HG03439 (cell line): ENCODE measurements around the gene KLF3.

ENCODE experiments used
- ATAC-seq: cut with Tn5 transposase; IDR thresholded peaks from one replicate; pipeline ENCODE4 v1.9.1; 2021; ENCODE audit warnings: mild to moderate bottlenecking, moderate library complexity; ENCODE audit not compliant: unreplicated experiment

Gene KLF3

GRCh38 chr4:38694330-38694729 is 30.3 kb downstream of the KLF3 start:
- ATAC-seq, result no peak

GRCh38 chr4:38695809-38696208 is 31.8 kb downstream of the KLF3 start:
- ATAC-seq, result no peak

GRCh38 chr4:38696697-38697096 is 32.7 kb downstream of the KLF3 start:
- no peak for ATAC-seq

GRCh38 chr4:38698176-38698575 is 34.2 kb downstream of the KLF3 start:
- no peak for ATAC-seq

DNA sequence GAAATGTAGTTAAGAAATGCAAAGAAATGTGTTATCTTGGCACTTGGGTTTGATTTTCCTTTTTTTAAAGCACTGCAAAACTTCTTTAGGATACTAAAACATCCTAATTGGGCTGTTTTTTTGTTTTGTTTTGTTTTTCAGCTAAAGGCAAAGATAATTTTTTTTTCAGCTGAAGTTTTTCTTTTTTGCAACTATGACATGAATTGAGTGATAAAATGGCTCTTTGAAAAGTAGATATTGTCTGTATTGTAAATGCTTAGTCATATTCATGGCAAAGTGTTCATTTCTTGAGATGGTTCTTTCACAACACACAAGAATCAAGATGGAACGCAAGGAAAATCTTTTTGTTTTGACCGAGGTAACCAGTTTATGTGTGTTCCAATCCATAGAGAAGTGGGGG is 35.1 kb downstream of the KLF3 start:
- no peak for ATAC-seq

- no peak for ATAC-seq
Measured at GRCh38 chr4:38703635-38704034, 39.6 kb downstream of the KLF3 start.

- no peak for ATAC-seq
Measured at GRCh38 chr4:38704622-38705154, 40.7 kb downstream of the KLF3 start.

GRCh38 chr4:38706301-38706700 is 42.3 kb downstream of the KLF3 start:
- ATAC-seq, result no peak

DNA sequence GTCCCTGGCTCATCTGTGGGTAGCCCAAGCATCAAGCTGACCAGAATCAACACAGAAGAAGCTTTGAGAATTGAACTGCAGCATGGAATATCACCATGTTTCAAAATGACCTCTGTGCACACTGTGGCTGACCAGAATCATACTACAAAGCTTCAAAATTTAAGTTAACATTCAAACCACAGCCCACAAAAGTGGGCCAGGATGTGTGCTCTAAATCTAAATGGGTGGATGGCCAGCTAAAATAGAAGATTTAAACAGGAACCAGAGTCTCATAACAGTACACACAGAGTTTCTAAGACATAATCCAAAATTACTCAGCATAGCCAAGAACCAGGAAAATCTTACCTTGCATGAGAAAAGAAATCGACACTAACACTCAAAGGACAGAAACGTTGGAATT is 46.1 kb downstream of the KLF3 start:
- no peak for ATAC-seq

GRCh38 chr4:38711066-38711465 is 47.1 kb downstream of the KLF3 start:
- ATAC-seq, result no peak

DNA sequence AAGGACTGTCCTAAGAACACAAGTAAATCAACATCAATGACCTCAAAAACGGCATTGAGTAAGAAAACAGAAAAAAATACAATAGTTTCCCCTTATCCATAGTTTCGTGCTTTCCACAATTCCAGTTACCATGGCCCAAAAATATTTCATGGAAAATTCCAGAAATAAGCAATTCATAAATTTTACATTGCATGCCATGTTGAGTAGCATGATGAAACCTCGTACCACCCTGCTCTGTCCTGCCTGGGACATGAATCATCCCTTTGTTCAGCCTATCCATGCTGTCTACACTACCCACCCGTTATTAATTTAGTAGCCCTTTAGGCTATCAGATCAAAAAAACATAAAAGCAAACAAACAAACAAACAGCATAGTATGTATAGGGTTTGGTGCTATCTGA is 51.1 kb downstream of the KLF3 start:
- ATAC-seq, result no peak

- no peak for ATAC-seq
Measured at GRCh38 chr4:38716256-38716655, 52.3 kb downstream of the KLF3 start.

DNA sequence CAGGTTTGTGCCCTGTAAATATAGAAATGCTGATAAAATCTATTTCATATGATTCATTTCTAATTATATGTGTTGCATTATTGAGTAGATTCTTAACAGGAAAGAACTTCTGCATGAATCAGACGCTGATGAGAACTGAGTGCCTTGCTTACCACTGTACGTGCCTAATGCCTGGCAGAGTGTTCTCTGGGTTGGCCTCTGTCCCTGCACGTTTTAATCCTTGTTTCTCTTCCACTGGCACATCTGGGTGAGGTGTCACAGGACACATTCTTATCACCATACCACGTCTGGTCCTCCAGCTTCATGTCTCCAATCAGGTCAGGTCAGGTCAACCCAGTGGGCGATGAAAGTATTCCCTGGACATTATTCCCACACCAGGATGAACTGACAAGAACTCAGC is 53.6 kb downstream of the KLF3 start:
- no peak for ATAC-seq

- no peak for ATAC-seq
Measured at GRCh38 chr4:38723114-38723513, 59.1 kb downstream of the KLF3 start.

DNA sequence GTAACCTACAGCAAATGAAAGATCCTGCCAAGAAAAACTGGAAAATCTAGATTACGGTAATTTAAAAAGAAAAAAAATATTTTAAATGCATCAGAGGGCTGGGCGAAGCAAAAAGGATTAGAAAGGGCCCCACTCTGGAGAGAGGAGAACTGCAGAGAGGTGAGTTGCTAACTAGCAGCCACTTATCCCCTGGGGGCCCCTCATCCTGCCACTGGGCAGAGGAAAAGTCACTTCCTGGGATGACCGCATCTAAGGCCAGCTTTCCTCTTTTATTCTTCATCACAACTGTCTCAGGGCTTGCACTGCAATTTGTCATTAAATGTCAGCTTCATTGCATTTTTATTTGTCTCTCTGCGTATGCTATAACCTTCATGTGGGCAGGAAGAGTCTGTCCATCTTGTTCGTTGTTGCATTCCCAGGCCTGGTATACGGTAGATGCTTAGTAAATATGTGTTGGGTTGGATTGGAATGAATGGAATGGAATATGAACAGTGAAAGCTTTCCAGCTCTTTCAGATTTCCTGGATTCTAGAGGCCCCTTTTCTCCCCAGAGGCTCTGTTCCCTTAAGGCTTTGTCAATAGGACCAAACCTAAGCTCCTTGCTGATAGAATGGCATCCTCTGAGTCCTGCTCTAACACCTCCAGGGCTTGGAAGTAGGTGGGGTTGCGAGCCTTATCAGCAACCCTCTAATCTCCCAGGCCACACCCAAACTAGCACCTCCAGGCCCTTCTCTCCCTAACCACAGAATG is 59.9 kb downstream of the KLF3 start:
- ATAC-seq, result no peak

- ATAC-seq, result no peak
Measured at GRCh38 chr4:38724475-38724808, 60.4 kb downstream of the KLF3 start.

DNA sequence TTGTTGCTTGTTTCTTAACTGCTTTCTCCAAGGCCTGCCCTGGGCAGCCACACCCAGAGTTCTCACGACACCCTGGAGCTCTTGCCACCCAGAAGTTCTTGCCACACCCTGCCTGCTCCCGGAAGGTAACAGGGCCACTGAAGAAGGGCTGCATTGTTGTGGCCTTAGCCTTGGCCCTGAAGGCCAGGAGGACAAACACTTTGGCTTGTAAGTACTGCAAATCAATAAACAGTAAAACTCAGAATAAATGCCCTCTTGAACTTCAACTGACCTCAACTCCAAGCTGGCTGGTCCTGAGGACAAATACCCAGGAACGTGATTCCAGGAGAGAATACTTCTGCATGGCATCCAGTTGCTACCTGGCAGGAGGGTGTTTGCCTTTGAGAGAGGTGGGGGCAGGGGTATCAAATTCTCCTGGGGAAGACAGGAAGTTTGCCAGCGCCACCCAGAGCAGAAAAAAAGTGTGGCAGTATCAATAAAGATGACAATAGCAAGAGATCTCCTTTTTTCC is 64.7 kb downstream of the KLF3 start:
- ATAC-seq, result no peak

- no peak for ATAC-seq
Measured at GRCh38 chr4:38730493-38730829, 66.5 kb downstream of the KLF3 start.

- ATAC-seq, result peak; percentile 76
Measured at GRCh38 chr4:38730830-38731646, 67.0 kb downstream of the KLF3 start.

DNA sequence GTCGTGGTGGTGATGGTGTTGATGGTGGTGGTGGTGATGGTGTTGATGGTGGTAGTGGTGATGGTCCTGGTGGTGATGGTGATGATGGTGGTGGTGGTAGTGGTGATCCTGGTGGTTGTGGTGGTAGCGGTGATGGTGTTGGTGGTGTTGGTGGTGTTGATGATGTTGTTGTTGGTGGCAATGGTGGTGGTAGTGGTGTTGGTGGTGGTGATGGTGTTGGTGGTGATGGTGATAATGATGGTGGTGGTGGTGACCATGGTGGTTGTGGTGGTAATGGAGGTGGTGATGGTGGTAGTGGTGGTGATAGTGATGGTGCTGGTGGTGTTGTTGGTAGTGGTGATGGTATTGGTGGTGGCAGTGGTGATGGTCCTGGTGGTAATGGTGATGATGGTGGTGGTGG is 69.7 kb downstream of the KLF3 start:
- no peak for ATAC-seq

DNA sequence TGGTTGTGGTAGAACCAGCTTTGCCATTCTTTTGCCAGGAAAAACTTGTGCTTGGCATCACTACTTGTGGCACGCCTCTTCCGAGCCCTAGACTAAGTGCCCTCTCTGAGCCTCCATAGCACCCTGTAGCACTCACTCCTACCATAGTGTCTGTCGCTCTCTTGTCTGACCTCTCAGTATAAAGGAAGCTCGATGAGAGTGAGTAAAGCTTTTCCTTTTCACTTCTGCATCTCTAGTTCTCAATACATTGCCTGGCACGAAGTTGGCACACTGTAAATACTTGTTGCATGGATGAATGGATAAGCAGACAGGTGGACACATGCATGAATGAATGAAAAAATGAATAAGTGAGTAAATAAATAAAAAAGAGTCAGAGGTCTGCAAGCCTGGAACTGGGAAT is 70.4 kb downstream of the KLF3 start:
- ATAC-seq, result no peak

- no peak for ATAC-seq
Measured at GRCh38 chr4:38734911-38735310, 70.9 kb downstream of the KLF3 start.
